ENCODE results near the gene CDK4.

DNA sequence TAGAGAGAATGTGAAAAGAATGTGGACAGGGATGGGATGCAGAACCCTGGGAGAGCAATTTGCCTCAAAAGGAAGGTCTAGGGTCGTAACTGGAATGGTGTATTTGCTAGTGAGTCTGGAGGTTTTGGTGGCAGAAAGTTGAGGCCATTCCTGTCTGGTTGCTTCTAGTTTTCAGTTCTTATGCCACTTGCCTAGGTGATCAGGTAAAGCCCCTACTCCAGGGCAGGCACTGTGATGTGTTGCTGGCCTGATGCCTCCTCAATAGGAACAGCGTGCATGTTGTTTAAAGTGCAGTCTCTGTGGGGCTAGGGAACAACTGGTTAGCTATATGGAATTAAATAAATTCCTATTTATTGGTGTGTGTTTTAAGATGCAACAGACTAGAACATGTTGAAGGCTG, 51.8 kb downstream of the CDK4 start:
- TF ChIP-seq CTCF (conservative IDR thresholded peaks at IDR 0.05) (no peak), EZH2 (IDR thresholded peaks at IDR 0.05; ENCODE audit: low read depth) (no peak)

Data from PC-9 (cell line).